IMR-90 (cell line): ENCODE data around the gene ZDHHC18. TPM values are rescaled to one million over a fixed set of nuclear protein-coding genes. Genes with fewer than 3 reads are reported as not detected.

ENCODE experiments used
- ATAC-seq: fragments of 200-7000 bp; cut with Tn5 transposase; 2 replicates; pipeline ENCODE4 v1.9.1; 2020; ENCODE audit warnings: low read depth, mild to moderate bottlenecking, moderate library complexity
- BruUV-seq: library from RNA; stranded (reverse); fragments of 400-500 nt; replicated peaks from 2 replicates; lab custom pipeline; 2021; lab: Mats Ljungman, UMichigan
- CTCF ChIA-PET: fragments of 300-600 bp; formaldehyde crosslinking; extraction: SDS; loops from one replicate; lab custom pipeline; 2021; ENCODE audit warnings: antibody characterized with exemption; lab: Yijun Ruan, JAX
- POLR2A ChIA-PET: fragments of 300-600 bp; sonication (Branson Sonifier 250); formaldehyde crosslinking; loops from one replicate; lab custom pipeline; 2022; ENCODE audit warnings: antibody characterized with exemption; ENCODE audit not compliant: unreplicated experiment; lab: Charles Lee
- DNase-seq: peaks from one replicate; pipeline ENCODE4 v3.0.0; 2013
- H2AFZ ChIP-seq: replicated peaks from 2 replicates; pipeline ENCODE3; 2013; ENCODE audit warnings: low read length, mild to moderate bottlenecking; ENCODE audit not compliant: poor library complexity
- H2AK5ac ChIP-seq: 2 replicates; pipeline ENCODE4 v1.6.1; 2013; ENCODE audit warnings: low read depth, low read length, inconsistent platforms
- H2AK9ac ChIP-seq: replicated peaks from 2 replicates; pipeline ENCODE3; 2013; ENCODE audit warnings: mild to moderate bottlenecking, low read depth, low read length, moderate library complexity; ENCODE audit not compliant: poor library complexity
- H2BK120ac ChIP-seq: 2 replicates; pipeline ENCODE4 v1.6.1; 2013; ENCODE audit warnings: low read depth, low read length, inconsistent platforms
- H2BK15ac ChIP-seq: 3 replicates; pipeline ENCODE4 v1.6.1; 2013; ENCODE audit warnings: low read depth, low read length, inconsistent platforms
- H2BK20ac ChIP-seq: 2 replicates; pipeline ENCODE4 v1.6.1; 2013; ENCODE audit warnings: low read depth, mild to moderate bottlenecking, inconsistent platforms, low read length, moderate library complexity
- H2BK5ac ChIP-seq: 2 replicates; pipeline ENCODE4 v1.6.1; 2013; ENCODE audit warnings: mild to moderate bottlenecking, low read depth, low read length, inconsistent platforms; ENCODE audit not compliant: poor library complexity, severe bottlenecking
- H3K14ac ChIP-seq: replicated peaks from 2 replicates; pipeline ENCODE4 v1.6.1; 2013; ENCODE audit warnings: low read depth, low read length, inconsistent platforms
- H3K18ac ChIP-seq: 2 replicates; pipeline ENCODE4 v1.6.1; 2013; ENCODE audit warnings: low read depth, low read length, control low read depth
- H3K23ac ChIP-seq: 2 replicates; pipeline ENCODE4 v1.6.1; 2013; ENCODE audit warnings: low read depth, low read length, inconsistent platforms
- H3K27ac ChIP-seq: 2 replicates; pipeline ENCODE4 v1.5.1; 2013; ENCODE audit warnings: mild to moderate bottlenecking, control low read depth, low read length; ENCODE audit not compliant: insufficient read depth
- H3K27me3 ChIP-seq: 2 replicates; pipeline ENCODE4 v1.6.1; 2013; ENCODE audit warnings: low read length; ENCODE audit not compliant: control insufficient read depth, insufficient read depth
- H3K36me3 ChIP-seq: 2 replicates; pipeline ENCODE4 v1.6.1; 2013; ENCODE audit warnings: low read length, mixed read lengths; ENCODE audit not compliant: control insufficient read depth, insufficient read depth
- H3K4ac ChIP-seq: 2 replicates; pipeline ENCODE4 v1.6.1; 2013; ENCODE audit warnings: low read depth, low read length, inconsistent platforms
- H3K4me1 ChIP-seq: 2 replicates; pipeline ENCODE4 v1.6.1; 2013; ENCODE audit warnings: low read length, mixed read lengths; ENCODE audit not compliant: control insufficient read depth, insufficient read depth
- H3K4me2 ChIP-seq: 2 replicates; pipeline ENCODE4 v1.6.1; 2013; ENCODE audit warnings: low read depth, mild to moderate bottlenecking, control low read depth, low read length, moderate library complexity
- H3K4me3 ChIP-seq: 2 replicates; pipeline ENCODE4 v1.5.1; 2013; ENCODE audit warnings: low read depth, mild to moderate bottlenecking, control low read depth, low read length, moderate library complexity; ENCODE audit not compliant: insufficient read depth
- H3K56ac ChIP-seq: 2 replicates; pipeline ENCODE4 v1.6.1; 2013; ENCODE audit warnings: low read length, inconsistent platforms; ENCODE audit not compliant: insufficient read depth; ENCODE audit errors: extremely low read depth
- H3K79me1 ChIP-seq, 2 experiments: 2 replicates each; pipeline ENCODE4 v1.6.1; 2013; ENCODE audit warnings: low read length in 2 of 2, inconsistent platforms in 1 of 2, low read depth in 1 of 2
- H3K9ac ChIP-seq: 2 replicates; pipeline ENCODE4 v1.6.1; 2013; ENCODE audit warnings: low read depth, low read length, control low read depth
- H3K9me1 ChIP-seq: 2 replicates; pipeline ENCODE4 v1.6.1; 2013; ENCODE audit warnings: low read length, inconsistent platforms; ENCODE audit not compliant: insufficient read depth
- H3K9me3 ChIP-seq: 2 replicates; pipeline ENCODE4 v1.6.1; 2013; ENCODE audit warnings: low read length; ENCODE audit not compliant: control insufficient read depth, insufficient read depth
- H4K20me1 ChIP-seq: 2 replicates; pipeline ENCODE4 v1.6.1; 2013; ENCODE audit warnings: low read length, inconsistent platforms; ENCODE audit not compliant: insufficient read depth
- H4K5ac ChIP-seq: 2 replicates; pipeline ENCODE4 v1.6.1; 2013; ENCODE audit warnings: mild to moderate bottlenecking, low read depth, low read length, control low read depth
- H4K8ac ChIP-seq, 2 experiments: 2 replicates each; pipeline ENCODE4 v1.6.1; 2013; ENCODE audit warnings: low read depth in 2 of 2, low read length in 2 of 2, control low read depth in 1 of 2, inconsistent platforms in 1 of 2
- H4K91ac ChIP-seq: 2 replicates; pipeline ENCODE4 v1.6.1; 2013; ENCODE audit warnings: low read depth, low read length, inconsistent platforms; ENCODE audit not compliant: insufficient read depth
- CEBPB ChIP-seq: IDR thresholded peaks from 2 replicates; pipeline ENCODE4 v1.6.1; 2012; ENCODE audit warnings: low read depth, low read length, improper control_type of control experiment
- CHD1 ChIP-seq: IDR thresholded peaks from 2 replicates; pipeline ENCODE4 v1.6.1; 2012; ENCODE audit warnings: low read depth, low read length, improper control_type of control experiment
- FOS ChIP-seq: fragments of 150-350 bp; IDR thresholded peaks from 2 replicates; pipeline ENCODE4 v1.6.1; 2016; ENCODE audit warnings: low read depth, low read length
- MAFK ChIP-seq: IDR thresholded peaks from 2 replicates; pipeline ENCODE4 v1.6.1; 2012; ENCODE audit warnings: low read depth, low read length, improper control_type of control experiment
- MXI1 ChIP-seq: IDR thresholded peaks from 2 replicates; pipeline ENCODE4 v1.6.1; 2012; ENCODE audit warnings: low read depth, mild to moderate bottlenecking, low read length, moderate library complexity, borderline replicate concordance
- POLR2A ChIP-seq: IDR thresholded peaks from 2 replicates; pipeline ENCODE4 v1.6.1; 2012; ENCODE audit warnings: mild to moderate bottlenecking, low read depth, low read length
- RCOR1 ChIP-seq: IDR thresholded peaks from 2 replicates; pipeline ENCODE4 v1.6.1; 2012; ENCODE audit warnings: mild to moderate bottlenecking, low read length, improper control_type of control experiment; ENCODE audit not compliant: insufficient replicate concordance
- RFX5 ChIP-seq: IDR thresholded peaks from 2 replicates; pipeline ENCODE4 v1.8.0; 2012; ENCODE audit warnings: low read depth, mild to moderate bottlenecking, low read length, moderate library complexity
- SMC3 ChIP-seq: fragments of 150-350 bp; IDR thresholded peaks from 2 replicates; pipeline ENCODE4 v1.6.1; 2016; ENCODE audit warnings: low read depth, mild to moderate bottlenecking, antibody characterized with exemption, low read length, moderate library complexity
- USF2 ChIP-seq: fragments of 150-350 bp; IDR thresholded peaks from 2 replicates; pipeline ENCODE4 v1.6.1; 2017; ENCODE audit warnings: mild to moderate bottlenecking, antibody characterized with exemption, low read length, low read depth
- WGBS, 2 experiments: methylation state at CpG; one replicate each; pipeline versions ENCODE4 v1.1.5 to v1.1.7; 2013; ENCODE audit warnings: missing lambda C conversion rate in 2 of 2; ENCODE audit not compliant: insufficient read length in 1 of 2; ENCODE audit errors: extremely low coverage in 2 of 2; 5-methylcytosine and 5-hydroxymethylcytosine counted together
- dilution Hi-C: fragments of 300-500 bp; cut with HindIII; formaldehyde crosslinking; loops from one replicate; pipeline ENCODE4 v1.14.3; 2018; ENCODE audit warnings: low sequenced_read_pairs; ENCODE audit not compliant: unreplicated experiment
- in situ Hi-C: fragments of 300-500 bp; cut with MboI; formaldehyde crosslinking; loops from 3 replicates; pipeline ENCODE4 v1.14.3; 2019; ENCODE audit warnings: low sequenced_read_pairs, inconsistent platforms, mixed read lengths
- intact Hi-C: fragments of 100-400 bp; cut with micrococcal nuclease; formaldehyde crosslinking; loops from 2 replicates; pipeline ENCODE4 v1.10.0; 2022
- polyA plus RNA-seq, 3 experiments: library from polyadenylated mRNA; depleted of rRNA; stranded (reverse); fragments of >200 nt; gene quantifications; 2 replicates each; pipeline ENCODE4 v1.2.3, GENCODE V29; 2012; ENCODE audit warnings: low replicate concordance in 1 of 3
- total RNA-seq: library from RNA; depleted of rRNA; stranded (reverse); fragments of >200 nt; gene quantifications from 2 replicates; pipeline ENCODE4 v1.2.3, GENCODE V29; 2012

The ZDHHC18 gene
- total and polyA plus RNA-seq, 2 of the 4 experiments (the other 2 are of a cell fraction) = 12.5 to 37.0 TPM

GRCh38 chr1:26858160-26858559 lies 31.7 kb downstream of the ZDHHC18 start:
- Histone ChIP-seq H2BK20ac (no peak overlapping the region), H3K18ac (no peak overlapping the region), H4K20me1 (no peaks in the 10 kb centered on the region; the same call in 1 of the 2 replicates), H2BK120ac (no peak overlapping the region), H3K9me1 (0 out of 2 replicates have a peak, but pooled peaks cover 1% of the 10 kb centered on the region), H2AK9ac (no peak overlapping the region), H3K79me1 (no peaks in the 10 kb centered on the region), H3K9ac (no peak overlapping the region), H3K4ac (no peak overlapping the region), H3K4me1 (no peaks in the 10 kb centered on the region), H4K5ac (no peak overlapping the region), H4K8ac (no peak overlapping the region), H3K4me2 (no peak overlapping the region), H4K91ac (no peak overlapping the region), H3K14ac (no peak overlapping the region), H3K9me3 (no peaks in the 10 kb centered on the region), H2AFZ (no peak overlapping the region), H3K56ac (no peak overlapping the region), H3K36me3 (peaks cover 20% of the 10 kb centered on the region), H2BK15ac (no peak overlapping the region), H3K4me3 (no peak overlapping the region), H3K27ac (no peak overlapping the region), H3K23ac (no peak overlapping the region), H3K27me3 (no peaks in the 10 kb centered on the region), H2AK5ac (no peak overlapping the region), H2BK5ac (no peak overlapping the region)
- in situ Hi-C loops (no loop called here), dilution Hi-C loops (no loop called here), intact Hi-C loops (no loop called here)
- 82% methylated on average over 2 of the region's 4 CpGs; no CpG with 5 or more reads in 1 of the 2 experiments for WGBS, 2 experiments
- CTCF ChIA-PET = interaction anchor here (0.6 to 0.9 kb wide), 2 partner anchors 31 to 259 kb away, joined by 3 to 4 read pairs; no protein-coding TSS in a partner anchor
- DNase-seq (peak; percentile 58), ATAC-seq (peak; percentile 70)
- BruUV-seq = no TSS peak
- TF ChIP-seq USF2 = no peak
- TF ChIP-seq MAFK = no peak
- no peak for TF ChIP-seq POLR2A
- TF ChIP-seq FOS = no peak
- no peak for TF ChIP-seq CEBPB
- no peak for TF ChIP-seq SMC3
- no peak for TF ChIP-seq CHD1
- no peak for TF ChIP-seq RCOR1
- no peak for TF ChIP-seq MXI1
- TF ChIP-seq RFX5 = no peak
- POLR2A ChIA-PET = no interaction called here
